LoVo (cell line): Measurements from ENCODE around the gene MAP3K15.

Experiments
- DNase-seq: peaks from one replicate; pipeline ENCODE4 v3.0.0-alpha.2; 2016; ENCODE audit warnings: low spot score

MAP3K15 gene

GRCh38 chrX:19343085-19343534 is 172.2 kb downstream of the MAP3K15 start:
- no peak for DNase-seq

GRCh38 chrX:19342331-19342906 is 172.9 kb downstream of the MAP3K15 start:
- no peak for DNase-seq

GRCh38 chrX:19334945-19335626 is 180.2 kb downstream of the MAP3K15 start:
- no peak for DNase-seq

GRCh38 chrX:19332983-19333382 is 182.3 kb downstream of the MAP3K15 start:
- DNase-seq: no peak

- DNase-seq: no peak
Observed at GRCh38 chrX:19331831-19332230, 183.5 kb downstream of the MAP3K15 start.

GRCh38 chrX:19326567-19326966 is 188.7 kb downstream of the MAP3K15 start:
- no peak for DNase-seq
